Endothelial cell of umbilical vein (primary cell): ENCODE data around the gene GALNT8. TPM values are rescaled to one million over a fixed set of nuclear protein-coding genes. Genes with fewer than 3 reads are reported as not detected.

Experiments used
- BruUV-seq: library from RNA; stranded (reverse); fragments of 400-500 nt; replicated peaks from 2 replicates; lab custom pipeline; 2021; lab: Mats Ljungman, UMichigan
- CTCF ChIA-PET: fragments of 300-600, 350-600 bp; sonication (Branson Sonifier 250); formaldehyde crosslinking; loops from one replicate; lab custom pipeline; 2021; ENCODE audit warnings: antibody characterized with exemption, inconsistent platforms; lab: Charles Lee
- POLR2A ChIA-PET: fragments of 300-600, 350-600 bp; sonication (Branson Sonifier 250); formaldehyde crosslinking; loops from one replicate; lab custom pipeline; 2021; ENCODE audit warnings: antibody characterized with exemption, inconsistent platforms; lab: Charles Lee
- DNase-seq: peaks from one replicate; pipeline ENCODE4 v3.0.0-alpha.2; 2011; ENCODE audit warnings: low read depth, low spot score
- FAIRE-seq: peaks from 2 replicates; lab custom pipeline; 2011; peaks lifted over from hg19 to GRCh38; lab: Jason Lieb, UNC
- H2AFZ ChIP-seq: 2 replicates; pipeline ENCODE4 v1.6.0; 2012; ENCODE audit warnings: low read depth, low read length, control low read depth, inconsistent platforms
- H3K27ac ChIP-seq: 2 replicates; pipeline ENCODE4 v1.5.1; 2011; ENCODE audit warnings: low read depth, mild to moderate bottlenecking, control low read depth, low read length, moderate library complexity; ENCODE audit not compliant: insufficient read depth
- H3K27me3 ChIP-seq, 2 experiments: 2 replicates each; pipeline versions ENCODE4 v1.6.0 to v1.6.1; 2011; ENCODE audit warnings: low read length in 2 of 2, mixed read lengths in 1 of 2; ENCODE audit not compliant: control insufficient read depth in 2 of 2, insufficient read depth in 2 of 2
- H3K36me3 ChIP-seq, 2 experiments: 2 replicates in 1 of 2; 3 replicates in 1 of 2; pipeline ENCODE4 v1.5.1; 2011; ENCODE audit warnings: low read length in 2 of 2, mild to moderate bottlenecking in 1 of 2, moderate library complexity in 1 of 2; ENCODE audit not compliant: control insufficient read depth in 2 of 2, insufficient read depth in 2 of 2; ENCODE audit errors: extremely low read depth in 1 of 2
- H3K4me1 ChIP-seq: 3 replicates; pipeline ENCODE4 v1.5.1; 2011; ENCODE audit warnings: mild to moderate bottlenecking, low read length; ENCODE audit not compliant: control insufficient read depth, insufficient read depth; ENCODE audit errors: extremely low read depth
- H3K4me2 ChIP-seq: 2 replicates; pipeline ENCODE4 v1.6.1; 2011; ENCODE audit warnings: low read length, control low read depth, mixed read lengths; ENCODE audit not compliant: insufficient read depth
- H3K4me3 ChIP-seq, 3 experiments: fragments of 200-600 bp in 1 of 3; sonication (generic), shearing (Covaris generic) in 1 of 3; replicated peaks in 1 of 3; 2 replicates each; pipeline ENCODE4 v1.5.1; 2011 to 2016; ENCODE audit warnings: control low read depth in 3 of 3, low read length in 3 of 3, mild to moderate bottlenecking in 2 of 3, inconsistent platforms in 1 of 3, low read depth in 1 of 3, moderate library complexity in 1 of 3; ENCODE audit not compliant: insufficient read depth in 1 of 3
- H3K79me2 ChIP-seq: 2 replicates; pipeline ENCODE4 v1.6.0; 2012; ENCODE audit warnings: low read length, inconsistent platforms; ENCODE audit not compliant: control insufficient read depth, insufficient read depth
- H3K9ac ChIP-seq: replicated peaks from 2 replicates; pipeline ENCODE3; 2011; ENCODE audit warnings: low read length, control low read depth; ENCODE audit not compliant: insufficient read depth; ENCODE audit errors: extremely low read depth
- H3K9me1 ChIP-seq: replicated peaks from 3 replicates; pipeline ENCODE4 v1.6.0; 2011; ENCODE audit warnings: mild to moderate bottlenecking, low read length; ENCODE audit not compliant: control insufficient read depth, insufficient read depth; ENCODE audit errors: extremely low read depth
- H3K9me3 ChIP-seq: replicated peaks from 2 replicates; pipeline ENCODE4 v1.5.1; 2012; ENCODE audit warnings: low read length, inconsistent platforms; ENCODE audit not compliant: control insufficient read depth, insufficient read depth
- H4K20me1 ChIP-seq: replicated peaks from 2 replicates; pipeline ENCODE3; 2011; ENCODE audit warnings: mild to moderate bottlenecking, low read length; ENCODE audit not compliant: control insufficient read depth, insufficient read depth; ENCODE audit errors: extremely low read depth
- FOS ChIP-seq: IDR thresholded peaks from 2 replicates; pipeline ENCODE4 v1.6.1; 2011; ENCODE audit warnings: mild to moderate bottlenecking, low read length, moderate library complexity, borderline replicate concordance; ENCODE audit not compliant: insufficient read depth
- GATA2 ChIP-seq: IDR thresholded peaks from 2 replicates; pipeline ENCODE4 v1.7.0; 2011; ENCODE audit warnings: low read depth, mild to moderate bottlenecking, moderate library complexity, mixed read lengths, low read length; ENCODE audit not compliant: insufficient read length, insufficient read depth
- JUN ChIP-seq: IDR thresholded peaks from 2 replicates; pipeline ENCODE4 v1.6.1; 2011; ENCODE audit warnings: borderline replicate concordance, low read depth; ENCODE audit not compliant: insufficient read length, insufficient read depth
- MYC ChIP-seq: IDR thresholded peaks from one replicate; pipeline ENCODE4 v1.6.1; 2011; ENCODE audit warnings: mild to moderate bottlenecking, low read depth, low read length
- POLR2AphosphoS5 ChIP-seq: IDR thresholded peaks from 2 replicates; pipeline ENCODE4 v1.6.1; 2012; ENCODE audit warnings: low read depth, mild to moderate bottlenecking, control low read depth, low read length, moderate library complexity; ENCODE audit not compliant: insufficient read depth
- dilution Hi-C: fragments of 300-500 bp; cut with MboI; formaldehyde crosslinking; loops from one replicate; pipeline ENCODE4 v1.15.0; 2019; ENCODE audit warnings: low sequenced_read_pairs; ENCODE audit not compliant: extremely low pct_ligation_motif_present
- intact Hi-C: fragments of 100-400 bp; cut with micrococcal nuclease; formaldehyde crosslinking; loops from one replicate; pipeline ENCODE4 v1.10.0; 2022
- polyA plus RNA-seq, 4 experiments: library from polyadenylated mRNA; depleted of rRNA in 3 of 4; stranded (reverse) in 3 of 4; unstranded in 1 of 4; fragments of >200 nt; gene quantifications; 2 replicates each; pipeline versions ENCODE4 v1.2.1 to v1.2.3, GENCODE V29; 2011 to 2012; ENCODE audit warnings: missing spikeins in 1 of 4
- total RNA-seq: library from RNA; stranded (reverse); gene quantifications from 2 replicates; pipeline ENCODE4 v1.2.3, GENCODE V29; 2021
- TF ChIP-seq, protein P1 (sequence below), 2 donors: IDR thresholded peaks; 1 replicate in 1 of 2; 2 replicates in 1 of 2; pipeline ENCODE4 v1.5.1; 2011; ENCODE audit warnings: low read length in 2 of 2, mild to moderate bottlenecking in 2 of 2, moderate library complexity in 2 of 2, control low read depth in 1 of 2, inconsistent platforms in 1 of 2, low read depth in 1 of 2; ENCODE audit not compliant: insufficient read depth in 1 of 2; ENCODE audit errors: extremely low read depth in 1 of 2

Gene GALNT8
- total and polyA plus RNA-seq, 2 donors (not counting 3 experiments of a cell fraction or from before 2014, with no cell fraction given) = 0.03 to 0.09 TPM

DNA sequence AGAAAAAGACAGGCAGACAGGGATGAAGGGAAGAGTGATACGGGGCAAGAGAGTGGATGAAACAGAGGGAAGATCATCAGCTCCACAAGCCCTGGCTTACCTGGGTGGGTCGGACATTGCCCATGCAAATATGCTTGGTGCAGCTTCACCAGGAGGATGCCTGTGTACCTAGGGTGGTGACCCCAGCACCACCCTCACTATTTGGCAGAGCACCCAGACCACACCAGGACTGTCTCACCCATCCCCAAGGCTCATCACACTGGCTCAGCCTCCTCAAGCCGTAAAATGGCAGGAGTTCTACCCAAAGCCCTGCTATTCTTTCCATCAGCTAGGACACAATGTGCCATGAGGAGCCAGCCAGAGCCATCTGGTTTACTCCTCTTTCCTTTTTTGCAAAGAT, 3.0 kb downstream of the GALNT8 start:
- no peak overlapping the region for H3K4me2 ChIP-seq
- no TSS peak for BruUV-seq
- H3K9me1 ChIP-seq = no peaks in the 10 kb centered on the region
- H3K9ac ChIP-seq = no peak overlapping the region
- no peaks in the 10 kb centered on the region for H3K36me3 ChIP-seq
- H3K27ac ChIP-seq = no peak overlapping the region
- no peak overlapping the region for H3K4me3 ChIP-seq
- TF ChIP-seq GATA2 = no peak
- TF ChIP-seq MYC = no peak
- no peak for TF ChIP-seq FOS
- no peak for TF ChIP-seq POLR2AphosphoS5
- FAIRE-seq = no peak
- DNase-seq = no peak
- H2AFZ ChIP-seq = no peak overlapping the region
- no peaks in the 10 kb centered on the region for H3K9me3 ChIP-seq
- ChIA-PET CTCF (no interaction called here), POLR2A (no interaction called here)
- dilution Hi-C loops (no loop called here), intact Hi-C loops (no loop called here)
- H3K4me1 ChIP-seq = peaks cover 3% of the 10 kb centered on the region
- no peaks in the 10 kb centered on the region for H3K79me2 ChIP-seq
- no peaks in the 10 kb centered on the region for H4K20me1 ChIP-seq
- H3K27me3 ChIP-seq = peaks cover 5 to 14% of the 10 kb centered on the region in 2 experiments

DNA sequence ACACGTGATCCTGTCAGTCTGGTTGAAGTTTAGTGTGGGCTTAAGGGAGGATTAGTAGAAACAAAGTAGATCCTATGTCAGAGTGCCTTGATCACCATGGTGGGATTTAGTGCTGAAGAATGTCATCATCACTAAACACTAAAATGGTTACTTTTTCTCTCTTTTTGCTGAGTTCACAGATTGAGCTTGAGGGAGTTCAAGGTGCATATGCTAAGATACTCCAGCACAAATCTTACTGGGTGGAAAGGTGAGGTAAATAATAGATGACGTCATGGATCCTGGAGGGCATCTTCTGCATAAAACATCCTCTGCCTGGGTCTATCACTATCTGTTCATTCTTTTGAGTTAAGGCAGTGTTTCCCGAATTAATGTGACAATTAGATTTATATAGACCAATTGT, 4.9 kb downstream of the GALNT8 start:
- H3K4me3 ChIP-seq = no peak overlapping the region
- peaks cover 5 to 14% of the 10 kb centered on the region in 2 experiments for H3K27me3 ChIP-seq
- no peak for DNase-seq
- ChIA-PET POLR2A (no interaction called here), CTCF (no interaction called here)
- H3K4me2 ChIP-seq = no peak overlapping the region
- no TSS peak for BruUV-seq
- no peak for TF ChIP-seq FOS
- TF ChIP-seq, protein P1, sequence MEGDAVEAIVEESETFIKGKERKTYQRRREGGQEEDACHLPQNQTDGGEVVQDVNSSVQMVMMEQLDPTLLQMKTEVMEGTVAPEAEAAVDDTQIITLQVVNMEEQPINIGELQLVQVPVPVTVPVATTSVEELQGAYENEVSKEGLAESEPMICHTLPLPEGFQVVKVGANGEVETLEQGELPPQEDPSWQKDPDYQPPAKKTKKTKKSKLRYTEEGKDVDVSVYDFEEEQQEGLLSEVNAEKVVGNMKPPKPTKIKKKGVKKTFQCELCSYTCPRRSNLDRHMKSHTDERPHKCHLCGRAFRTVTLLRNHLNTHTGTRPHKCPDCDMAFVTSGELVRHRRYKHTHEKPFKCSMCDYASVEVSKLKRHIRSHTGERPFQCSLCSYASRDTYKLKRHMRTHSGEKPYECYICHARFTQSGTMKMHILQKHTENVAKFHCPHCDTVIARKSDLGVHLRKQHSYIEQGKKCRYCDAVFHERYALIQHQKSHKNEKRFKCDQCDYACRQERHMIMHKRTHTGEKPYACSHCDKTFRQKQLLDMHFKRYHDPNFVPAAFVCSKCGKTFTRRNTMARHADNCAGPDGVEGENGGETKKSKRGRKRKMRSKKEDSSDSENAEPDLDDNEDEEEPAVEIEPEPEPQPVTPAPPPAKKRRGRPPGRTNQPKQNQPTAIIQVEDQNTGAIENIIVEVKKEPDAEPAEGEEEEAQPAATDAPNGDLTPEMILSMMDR (IDR thresholded peaks at IDR 0.05; ENCODE audit: extremely low read depth in 1 of 2, insufficient read depth in 1 of 2, low read depth in 1 of 2, low read length in 2 of 2) = no peak
- TF ChIP-seq MYC = no peak
- TF ChIP-seq JUN = no peak
- intact Hi-C loops (no loop called here), dilution Hi-C loops (no loop called here)
- H3K9me1 ChIP-seq = no peaks in the 10 kb centered on the region
- no peak overlapping the region for H2AFZ ChIP-seq
- H3K79me2 ChIP-seq = no peaks in the 10 kb centered on the region
- H3K4me1 ChIP-seq = peaks cover 3% of the 10 kb centered on the region
- H3K27ac ChIP-seq = no peak overlapping the region
- no peaks in the 10 kb centered on the region for H4K20me1 ChIP-seq
- no peak for FAIRE-seq
- no peaks in the 10 kb centered on the region for H3K9me3 ChIP-seq
- no peaks in the 10 kb centered on the region for H3K36me3 ChIP-seq
- H3K9ac ChIP-seq = no peak overlapping the region
